GM12801 (cell line): ENCODE measurements around the gene CT45A1.
"Not testable (repeated sequence)": the region's sequence is repeated elsewhere in the genome, so short reads cannot be mapped to it uniquely, and the experiment has no call there.

ENCODE experiments used
- CTCF ChIP-seq: IDR thresholded peaks from one replicate; pipeline ENCODE4 v1.5.1; 2011; ENCODE audit warnings: control low read depth; ENCODE audit not compliant: insufficient read length; ENCODE audit errors: extremely low read depth

CT45A1 gene

GRCh38 chrX:135740681-135741149 lies 27.3 kb downstream of the CT45A1 start:
- no peak for TF ChIP-seq CTCF

DNA sequence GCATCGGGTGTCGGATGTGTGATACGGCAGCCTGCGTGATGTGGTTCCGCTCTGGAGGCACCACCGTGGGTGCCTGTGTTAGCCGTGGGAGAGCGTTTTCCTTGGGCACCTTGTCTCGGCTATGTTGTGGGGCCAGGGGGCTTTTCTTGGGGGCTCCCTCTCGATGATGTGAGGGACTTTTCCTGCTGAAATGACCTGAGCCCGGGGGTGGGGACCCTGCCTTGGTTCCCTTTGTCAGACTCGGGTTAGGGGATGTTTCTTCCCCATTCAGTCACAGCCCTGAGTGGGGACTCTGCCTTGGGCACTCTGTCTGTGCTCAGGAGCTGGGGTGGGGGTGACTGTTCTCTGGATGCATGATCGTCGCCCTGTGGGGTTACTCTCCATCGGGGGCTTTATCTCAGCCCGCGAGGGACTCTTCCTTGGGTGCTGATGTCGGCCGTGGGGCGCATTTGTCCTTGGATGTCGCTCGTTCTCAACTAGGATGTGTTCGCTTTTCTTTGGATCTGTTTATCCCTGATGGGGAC lies 27.8 kb downstream of the CT45A1 start:
- TF ChIP-seq CTCF = no peak

- not testable (repeated sequence) for TF ChIP-seq CTCF
These were observed 54.7 kb downstream of the CT45A1 start, which contains the start of gene CT45A3 for GRCh38 chrX:135768091-135768490. Gene CT45A3, minus strand, starts transcription at chrX:135768191. Its CDS starts 3,747 bp downstream, at chrX:135764444.
